HG02885 (cell line): Measurements from ENCODE around the gene PRKCA.
A peak's percentile ranks its signal among the peaks of the same experiment; 100 is the strongest.
"Not testable (repeated sequence)": the region's sequence is repeated elsewhere in the genome, so short reads cannot be mapped to it uniquely, and the experiment has no call there.

Experiments
- ATAC-seq: cut with Tn5 transposase; IDR thresholded peaks from one replicate; pipeline ENCODE4 v1.9.1; 2021; ENCODE audit warnings: mild to moderate bottlenecking; ENCODE audit not compliant: unreplicated experiment, poor library complexity

Gene PRKCA

GRCh38 chr17:66287911-66288310 is 14.5 kb upstream of the PRKCA start:
- ATAC-seq: no peak

GRCh38 chr17:66290101-66290722 is 12.2 kb upstream of the PRKCA start:
- no peak for ATAC-seq

GRCh38 chr17:66292353-66292752 is 10.1 kb upstream of the PRKCA start:
- no peak for ATAC-seq

GRCh38 chr17:66296289-66296725 is 6.1 kb upstream of the PRKCA start:
- ATAC-seq: no peak

- not testable (repeated sequence) for ATAC-seq
Measured at GRCh38 chr17:66297443-66297842, 5.0 kb upstream of the PRKCA start.

GRCh38 chr17:66299711-66300110 is 2.7 kb upstream of the PRKCA start:
- ATAC-seq: no peak

GRCh38 chr17:66300956-66301355 is 1.5 kb upstream of the PRKCA start:
- ATAC-seq: no peak

- no peak for ATAC-seq
Measured at GRCh38 chr17:66301367-66301863, 998 bp upstream of the PRKCA start.

GRCh38 chr17:66302761-66303626 is 581 bp downstream of the PRKCA start:
- peak; percentile 38 for ATAC-seq

- no peak for ATAC-seq
Measured at GRCh38 chr17:66304304-66305174, 2.1 kb downstream of the PRKCA start.

- no peak for ATAC-seq
Measured at GRCh38 chr17:66306446-66306845, 4.0 kb downstream of the PRKCA start.

GRCh38 chr17:66307257-66307656 is 4.8 kb downstream of the PRKCA start:
- no peak for ATAC-seq

- no peak for ATAC-seq
Measured at GRCh38 chr17:66308856-66309255, 6.4 kb downstream of the PRKCA start.

GRCh38 chr17:66309793-66310192 is 7.4 kb downstream of the PRKCA start:
- ATAC-seq: no peak

GRCh38 chr17:66310528-66311148 is 8.2 kb downstream of the PRKCA start:
- ATAC-seq: no peak

GRCh38 chr17:66312912-66313311 is 10.5 kb downstream of the PRKCA start:
- ATAC-seq: no peak

- no peak for ATAC-seq
Measured at GRCh38 chr17:66313325-66313724, 10.9 kb downstream of the PRKCA start.

- ATAC-seq: no peak
Measured at GRCh38 chr17:66313995-66314659, 11.7 kb downstream of the PRKCA start.

- ATAC-seq: no peak
Measured at GRCh38 chr17:66317629-66318028, 15.2 kb downstream of the PRKCA start.

GRCh38 chr17:66319226-66319625 is 16.8 kb downstream of the PRKCA start:
- no peak for ATAC-seq
